PFSK-1 (cell line): Measurements from ENCODE around the gene DRD3.

Experiments used
- FOXP2 ChIP-seq: optimal IDR thresholded peaks from 2 replicates; pipeline ENCODE3; 2011; ENCODE audit warnings: borderline replicate concordance, control low read depth, inconsistent platforms; ENCODE audit not compliant: insufficient read depth; ENCODE audit errors: extremely low read length, extremely low read depth
- POLR2AphosphoS5 ChIP-seq: IDR thresholded peaks from 2 replicates; pipeline ENCODE4 v1.6.1; 2012; ENCODE audit warnings: low read depth, mild to moderate bottlenecking, control low read depth, low read length, moderate library complexity
- SIN3A ChIP-seq: IDR thresholded peaks from 2 replicates; pipeline ENCODE4 v1.6.1; 2012; ENCODE audit warnings: mild to moderate bottlenecking, low read length, moderate library complexity, borderline replicate concordance; ENCODE audit not compliant: insufficient read depth
- TF ChIP-seq, protein P1 (sequence below), 2 experiments: IDR thresholded peaks; 2 replicates each; pipeline versions ENCODE4 v1.6.1 to v1.8.0; 2011 to 2012; ENCODE audit warnings: low read depth in 2 of 2, low read length in 2 of 2, control low read depth in 1 of 2, inconsistent platforms in 1 of 2, mild to moderate bottlenecking in 1 of 2, moderate library complexity in 1 of 2; ENCODE audit not compliant: insufficient read depth in 1 of 2

DNA sequence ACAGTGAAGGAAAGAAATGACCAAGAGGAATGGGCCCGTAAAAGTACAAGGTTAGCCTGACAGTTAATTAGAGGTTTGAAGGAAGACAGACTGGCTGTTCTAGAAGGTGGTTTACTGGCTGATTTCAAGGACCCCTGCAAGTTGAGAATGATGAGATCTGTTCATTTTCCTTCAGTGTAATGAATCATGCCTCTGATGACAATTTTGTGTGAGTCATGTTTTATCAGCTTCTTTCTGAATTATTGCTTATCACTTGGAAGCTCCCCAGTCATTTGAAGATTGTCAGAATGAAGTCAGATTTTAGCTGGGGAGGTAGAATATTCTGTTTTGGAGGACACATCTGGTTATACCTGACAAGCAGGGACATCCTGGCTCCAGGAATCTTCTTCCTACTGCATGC lies 50.6 kb downstream of the DRD3 start:
- TF ChIP-seq POLR2AphosphoS5 (no peak), SIN3A (no peak), FOXP2 (no peak)
- TF ChIP-seq, protein P1, sequence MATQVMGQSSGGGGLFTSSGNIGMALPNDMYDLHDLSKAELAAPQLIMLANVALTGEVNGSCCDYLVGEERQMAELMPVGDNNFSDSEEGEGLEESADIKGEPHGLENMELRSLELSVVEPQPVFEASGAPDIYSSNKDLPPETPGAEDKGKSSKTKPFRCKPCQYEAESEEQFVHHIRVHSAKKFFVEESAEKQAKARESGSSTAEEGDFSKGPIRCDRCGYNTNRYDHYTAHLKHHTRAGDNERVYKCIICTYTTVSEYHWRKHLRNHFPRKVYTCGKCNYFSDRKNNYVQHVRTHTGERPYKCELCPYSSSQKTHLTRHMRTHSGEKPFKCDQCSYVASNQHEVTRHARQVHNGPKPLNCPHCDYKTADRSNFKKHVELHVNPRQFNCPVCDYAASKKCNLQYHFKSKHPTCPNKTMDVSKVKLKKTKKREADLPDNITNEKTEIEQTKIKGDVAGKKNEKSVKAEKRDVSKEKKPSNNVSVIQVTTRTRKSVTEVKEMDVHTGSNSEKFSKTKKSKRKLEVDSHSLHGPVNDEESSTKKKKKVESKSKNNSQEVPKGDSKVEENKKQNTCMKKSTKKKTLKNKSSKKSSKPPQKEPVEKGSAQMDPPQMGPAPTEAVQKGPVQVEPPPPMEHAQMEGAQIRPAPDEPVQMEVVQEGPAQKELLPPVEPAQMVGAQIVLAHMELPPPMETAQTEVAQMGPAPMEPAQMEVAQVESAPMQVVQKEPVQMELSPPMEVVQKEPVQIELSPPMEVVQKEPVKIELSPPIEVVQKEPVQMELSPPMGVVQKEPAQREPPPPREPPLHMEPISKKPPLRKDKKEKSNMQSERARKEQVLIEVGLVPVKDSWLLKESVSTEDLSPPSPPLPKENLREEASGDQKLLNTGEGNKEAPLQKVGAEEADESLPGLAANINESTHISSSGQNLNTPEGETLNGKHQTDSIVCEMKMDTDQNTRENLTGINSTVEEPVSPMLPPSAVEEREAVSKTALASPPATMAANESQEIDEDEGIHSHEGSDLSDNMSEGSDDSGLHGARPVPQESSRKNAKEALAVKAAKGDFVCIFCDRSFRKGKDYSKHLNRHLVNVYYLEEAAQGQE (IDR thresholded peaks at IDR 0.05; ENCODE audit: insufficient read depth in 1 of 2, low read depth in 2 of 2, low read length in 2 of 2), result no peak
